ENCODE results near the gene C22orf39. TPM values are rescaled to one million over a fixed set of nuclear protein-coding genes. Genes with fewer than 3 reads are reported as not detected.
A peak's percentile ranks its signal among the peaks of the same experiment; 100 is the strongest.

C22orf39 gene
- total RNA-seq, 1 donor from 2014 or later: 76.2 TPM

- DNase-seq: no peak
- Histone ChIP-seq H3K36me3 (no peaks in the 10 kb centered on the region), H3K4me3 (no peak overlapping the region), H3K27ac (replicated peaks) (no peak overlapping the region), H3K27me3 (ENCODE audit: low read depth) (peaks cover 4% of the 10 kb centered on the region), H3K9me3 (replicated peaks) (no peaks in the 10 kb centered on the region), H3K4me1 (no peaks in the 10 kb centered on the region)
- no peak for TF ChIP-seq CTCF (IDR thresholded peaks at IDR 0.05; ENCODE audit: borderline replicate concordance)
- intact Hi-C loops (cut with micrococcal nuclease): no loop called here
Observed at GRCh38 chr22:19494001-19494560, 46.6 kb upstream of the C22orf39 start.

DNA sequence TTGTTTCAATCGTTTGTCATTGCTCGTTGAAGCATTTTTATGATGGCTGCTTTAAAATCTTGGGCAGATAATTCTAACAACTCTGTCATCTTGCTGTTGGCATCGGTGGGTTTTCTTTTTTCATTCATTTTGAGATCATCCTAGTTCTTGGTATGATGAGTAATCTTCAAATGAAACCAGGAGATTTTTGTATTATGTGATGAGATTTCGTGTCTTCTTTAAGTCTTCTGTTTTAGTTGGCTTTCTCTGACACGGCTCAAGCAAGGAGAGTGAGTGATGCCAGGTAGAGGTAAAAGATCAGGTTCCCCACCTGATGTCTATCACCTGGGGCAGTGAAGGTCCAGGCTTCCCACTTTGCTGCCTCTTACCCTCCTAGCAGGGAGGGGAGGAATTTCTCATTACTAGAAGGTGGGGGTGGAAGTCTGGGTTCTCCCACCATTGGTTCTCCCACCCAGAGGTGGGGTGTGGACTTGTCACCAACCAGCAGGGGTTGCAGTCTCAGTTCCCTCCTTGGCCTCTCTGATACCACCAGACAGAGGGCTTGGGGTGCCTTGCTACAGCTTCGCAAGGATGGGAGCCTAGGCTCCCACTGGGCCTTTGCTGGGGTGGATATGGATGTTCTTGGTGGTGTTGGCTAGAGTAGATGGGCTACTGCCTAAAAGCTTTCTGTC lies 45.1 kb upstream of the C22orf39 start:
- no peaks in the 10 kb centered on the region for H3K36me3 ChIP-seq
- peaks cover 4% of the 10 kb centered on the region for H3K27me3 ChIP-seq (ENCODE audit: low read depth)
- H3K4me3 ChIP-seq: no peak overlapping the region
- H3K4me1 ChIP-seq: no peaks in the 10 kb centered on the region
- H3K9me3 ChIP-seq (replicated peaks): no peaks in the 10 kb centered on the region
- no peak for TF ChIP-seq CTCF (IDR thresholded peaks at IDR 0.05; ENCODE audit: borderline replicate concordance)
- no peak overlapping the region for H3K27ac ChIP-seq (replicated peaks)
- intact Hi-C loops (cut with micrococcal nuclease): no loop called here
- DNase-seq: no peak

DNA sequence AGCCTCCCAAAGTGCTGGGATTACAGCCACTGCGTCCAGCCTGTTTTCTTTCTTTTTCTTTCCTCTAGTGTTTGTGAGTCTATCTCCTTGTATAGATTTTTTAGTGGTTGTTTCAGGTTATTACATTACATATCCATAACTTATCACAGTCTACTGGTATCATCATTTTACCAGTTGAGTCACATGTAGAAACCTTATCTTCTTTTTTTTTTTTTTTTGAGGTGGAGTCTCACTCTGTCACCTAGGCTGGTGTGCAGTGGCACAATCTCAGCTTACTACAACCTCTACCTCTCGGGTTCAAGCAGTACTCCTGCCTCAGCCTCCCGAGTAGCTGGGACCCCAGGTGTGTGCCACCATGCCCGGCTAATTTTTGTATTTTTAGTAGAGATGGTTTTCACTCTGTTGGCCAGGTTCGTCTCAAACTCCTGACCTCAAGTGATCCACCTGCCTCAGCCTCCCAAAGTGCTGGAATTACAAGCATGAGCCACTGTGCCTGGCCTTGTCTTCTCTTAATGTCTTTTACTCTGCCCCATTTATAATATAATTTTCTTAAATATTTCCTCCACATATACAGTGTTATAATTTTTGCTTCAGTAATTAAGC lies 43.2 kb upstream of the C22orf39 start:
- Histone ChIP-seq H3K27ac (replicated peaks) (no peak overlapping the region), H3K4me1 (no peaks in the 10 kb centered on the region), H3K4me3 (no peak overlapping the region), H3K9me3 (replicated peaks) (no peaks in the 10 kb centered on the region), H3K36me3 (no peaks in the 10 kb centered on the region), H3K27me3 (ENCODE audit: low read depth) (peaks cover 4% of the 10 kb centered on the region)
- TF ChIP-seq CTCF (IDR thresholded peaks at IDR 0.05; ENCODE audit: borderline replicate concordance): no peak
- DNase-seq: no peak
- intact Hi-C loops (cut with micrococcal nuclease): no loop called here

- DNase-seq: no peak
- Histone ChIP-seq H3K27me3 (ENCODE audit: low read depth) (peaks cover 4% of the 10 kb centered on the region), H3K27ac (replicated peaks) (no peak overlapping the region), H3K4me3 (no peak overlapping the region), H3K4me1 (no peaks in the 10 kb centered on the region), H3K36me3 (no peaks in the 10 kb centered on the region), H3K9me3 (replicated peaks) (no peaks in the 10 kb centered on the region)
- intact Hi-C loops (cut with micrococcal nuclease): no loop called here
- TF ChIP-seq CTCF (IDR thresholded peaks at IDR 0.05; ENCODE audit: borderline replicate concordance): peak; percentile 21
Observed at GRCh38 chr22:19488884-19489843, 41.7 kb upstream of the C22orf39 start.

GRCh38 chr22:19488285-19488684 lies 40.8 kb upstream of the C22orf39 start:
- H3K27ac ChIP-seq (replicated peaks): no peak overlapping the region

More at GRCh38 chr22:19488285-19488684, 40.8 kb upstream of the C22orf39 start:
- Histone ChIP-seq H3K4me3 (no peak overlapping the region), H3K27me3 (ENCODE audit: low read depth) (no peaks in the 10 kb centered on the region), H3K4me1 (no peaks in the 10 kb centered on the region), H3K9me3 (replicated peaks) (no peaks in the 10 kb centered on the region), H3K36me3 (no peaks in the 10 kb centered on the region)
- DNase-seq: no peak
- intact Hi-C loops (cut with micrococcal nuclease): no loop called here
- no peak for TF ChIP-seq CTCF (IDR thresholded peaks at IDR 0.05; ENCODE audit: borderline replicate concordance)

Measured in left ventricle myocardium inferior (tissue), 1 donor.